ENCODE measurements around the gene BMPR1A. TPM values are rescaled to one million over a fixed set of nuclear protein-coding genes. Genes with fewer than 3 reads are reported as not detected.

The BMPR1A gene
- total and polyA plus RNA-seq, 4 donors, result 2.2 to 16.0 (median 8.9) TPM

DNA sequence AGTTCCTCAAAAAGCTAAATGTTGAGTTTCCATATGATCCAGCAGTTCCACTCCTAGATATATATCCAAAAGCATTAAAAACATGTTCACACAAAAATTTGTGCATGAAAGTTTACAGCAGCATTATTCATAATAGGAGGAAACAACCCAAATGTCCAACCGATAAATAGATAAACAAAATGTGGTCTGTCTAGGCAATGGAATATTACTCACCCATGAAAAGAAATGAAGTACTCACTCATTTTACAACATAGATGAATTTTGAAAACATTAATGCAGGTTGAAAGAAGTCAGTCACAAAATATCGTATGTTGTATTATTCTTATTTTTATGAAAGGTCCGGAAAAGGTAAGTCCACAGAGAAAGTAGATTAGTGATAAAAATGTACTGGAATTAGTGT, 34.0 kb downstream of the BMPR1A start:
- 96% methylated on average over 3 of the region's 3 CpGs for WGBS

GRCh38 chr10:86792461-86793167, 36.2 kb downstream of the BMPR1A start:
- no peak overlapping the region for H3K27ac ChIP-seq (ENCODE audit: low read depth in 1 of 2, low read length in 2 of 2)
- H3K36me3 ChIP-seq (ENCODE audit: control insufficient read depth in 4 of 4, insufficient read depth in 3 of 4, low read depth in 1 of 4, low read length in 3 of 4), result no peaks in the 10 kb centered on the region
- no peak overlapping the region for H3K4me3 ChIP-seq (ENCODE audit: low read depth in 1 of 3, low read length in 3 of 3)
- H3K4me1 ChIP-seq (ENCODE audit: control insufficient read depth in 4 of 4, insufficient read depth in 4 of 4, low read length in 3 of 4), result no peaks in the 10 kb centered on the region
- TF ChIP-seq YY1 (IDR thresholded peaks at IDR 0.05) (no peak), TAF1 (conservative IDR thresholded peaks at IDR 0.05) (no peak), FOXA1 (IDR thresholded peaks at IDR 0.05) (no peak), REST (IDR thresholded peaks at IDR 0.05) (no peak), ATF3 (IDR thresholded peaks at IDR 0.05) (no peak), SP1 (IDR thresholded peaks at IDR 0.05) (no peak)
- TF ChIP-seq, protein P1, sequence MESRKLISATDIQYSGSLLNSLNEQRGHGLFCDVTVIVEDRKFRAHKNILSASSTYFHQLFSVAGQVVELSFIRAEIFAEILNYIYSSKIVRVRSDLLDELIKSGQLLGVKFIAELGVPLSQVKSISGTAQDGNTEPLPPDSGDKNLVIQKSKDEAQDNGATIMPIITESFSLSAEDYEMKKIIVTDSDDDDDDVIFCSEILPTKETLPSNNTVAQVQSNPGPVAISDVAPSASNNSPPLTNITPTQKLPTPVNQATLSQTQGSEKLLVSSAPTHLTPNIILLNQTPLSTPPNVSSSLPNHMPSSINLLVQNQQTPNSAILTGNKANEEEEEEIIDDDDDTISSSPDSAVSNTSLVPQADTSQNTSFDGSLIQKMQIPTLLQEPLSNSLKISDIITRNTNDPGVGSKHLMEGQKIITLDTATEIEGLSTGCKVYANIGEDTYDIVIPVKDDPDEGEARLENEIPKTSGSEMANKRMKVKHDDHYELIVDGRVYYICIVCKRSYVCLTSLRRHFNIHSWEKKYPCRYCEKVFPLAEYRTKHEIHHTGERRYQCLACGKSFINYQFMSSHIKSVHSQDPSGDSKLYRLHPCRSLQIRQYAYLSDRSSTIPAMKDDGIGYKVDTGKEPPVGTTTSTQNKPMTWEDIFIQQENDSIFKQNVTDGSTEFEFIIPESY (IDR thresholded peaks at IDR 0.05), result no peak
- H3K9me3 ChIP-seq (ENCODE audit: control insufficient read depth in 4 of 4, low read length in 3 of 4), result no peaks in the 10 kb centered on the region
- WGBS, result 95% methylated on average over 1 of the region's 1 CpG
- no peak for DNase-seq (ENCODE audit: low spot score)
- no peak overlapping the region for H3K9ac ChIP-seq (ENCODE audit: low read depth in 1 of 2, low read length in 2 of 2)
- no peaks in the 10 kb centered on the region for H3K27me3 ChIP-seq (ENCODE audit: control insufficient read depth in 4 of 4, insufficient read depth in 4 of 4, low read length in 3 of 4)

More for the DNA sequence above, 34.0 kb downstream of the BMPR1A start:
- DNase-seq (ENCODE audit: low spot score), result no peak
- no peak overlapping the region for H3K9ac ChIP-seq (ENCODE audit: low read depth in 1 of 2, low read length in 2 of 2)
- no peaks in the 10 kb centered on the region for H3K27me3 ChIP-seq (ENCODE audit: control insufficient read depth in 4 of 4, insufficient read depth in 4 of 4, low read length in 3 of 4)
- H3K27ac ChIP-seq (ENCODE audit: low read depth in 1 of 2, low read length in 2 of 2), result no peak overlapping the region
- H3K4me3 ChIP-seq (ENCODE audit: low read depth in 1 of 3, low read length in 3 of 3), result no peak overlapping the region
- TF ChIP-seq, protein P1 (IDR thresholded peaks at IDR 0.05), result no peak
- TF ChIP-seq EGR1 (IDR thresholded peaks at IDR 0.05; ENCODE audit: low read depth in 2 of 2) (no peak), ATF3 (IDR thresholded peaks at IDR 0.05) (no peak), NR2F2 (IDR thresholded peaks at IDR 0.05) (no peak)
- no peaks in the 10 kb centered on the region for H3K36me3 ChIP-seq (ENCODE audit: control insufficient read depth in 4 of 4, insufficient read depth in 3 of 4, low read depth in 1 of 4, low read length in 3 of 4)
- no peaks in the 10 kb centered on the region for H3K4me1 ChIP-seq (ENCODE audit: control insufficient read depth in 4 of 4, insufficient read depth in 4 of 4, low read length in 3 of 4)
- no peaks in the 10 kb centered on the region for H3K9me3 ChIP-seq (ENCODE audit: control insufficient read depth in 4 of 4, low read length in 3 of 4)
